Stimulated activated CD4-positive, alpha-beta T cell treated with anti-CD3 and anti-CD28 coated beads, TNF-alpha, amount 100 ng/mL, for 1 hour (primary cell): Measurements from ENCODE around the gene SLC30A2.

ENCODE experiments used
- DNase-seq, 3 donors: peaks; one replicate each; pipeline ENCODE4 v3.0.0-alpha.2; 2020; ENCODE audit warnings: low read depth in 3 of 3, low spot score in 1 of 3

The SLC30A2 gene

DNA sequence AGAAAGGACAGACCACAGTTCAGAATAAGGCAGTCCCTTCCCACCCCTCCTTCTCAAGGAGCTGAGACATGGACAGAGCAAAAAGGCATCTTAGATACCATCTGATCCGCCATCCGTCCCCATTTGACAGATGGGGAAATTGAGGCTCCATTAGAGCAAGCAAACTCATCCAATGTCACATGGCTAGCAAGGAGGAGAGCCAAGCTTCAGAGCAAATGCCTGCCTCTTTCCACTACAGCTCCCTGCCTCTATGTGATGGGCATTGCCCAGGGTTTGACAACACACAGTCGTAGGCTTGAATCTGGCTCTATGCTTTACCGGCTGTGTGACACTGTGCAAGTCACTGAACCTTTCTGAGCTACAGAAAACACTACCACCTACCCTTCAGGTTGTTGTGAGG lies 3.9 kb downstream of the SLC30A2 start:
- no peak for DNase-seq

DNA sequence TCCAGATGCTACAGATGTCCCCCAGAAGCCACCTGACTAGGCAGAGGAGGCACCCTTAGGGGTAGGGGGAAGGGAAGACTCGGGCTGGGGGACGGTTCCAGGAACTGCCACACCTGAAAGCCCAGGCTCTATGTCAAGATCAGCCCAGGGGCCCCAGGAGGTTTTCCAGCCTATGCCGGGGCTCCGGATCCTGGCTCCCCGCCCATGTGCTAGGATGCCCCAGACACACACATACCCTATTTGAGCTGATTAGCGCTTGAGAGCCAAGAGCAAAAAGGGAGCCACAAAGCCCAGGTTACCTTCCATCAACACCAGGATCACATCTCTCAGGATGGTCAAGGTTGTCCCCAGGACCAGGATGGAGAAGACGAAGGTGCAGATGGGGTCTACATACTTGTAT lies 4.5 kb downstream of the SLC30A2 start:
- no peak for DNase-seq

DNA sequence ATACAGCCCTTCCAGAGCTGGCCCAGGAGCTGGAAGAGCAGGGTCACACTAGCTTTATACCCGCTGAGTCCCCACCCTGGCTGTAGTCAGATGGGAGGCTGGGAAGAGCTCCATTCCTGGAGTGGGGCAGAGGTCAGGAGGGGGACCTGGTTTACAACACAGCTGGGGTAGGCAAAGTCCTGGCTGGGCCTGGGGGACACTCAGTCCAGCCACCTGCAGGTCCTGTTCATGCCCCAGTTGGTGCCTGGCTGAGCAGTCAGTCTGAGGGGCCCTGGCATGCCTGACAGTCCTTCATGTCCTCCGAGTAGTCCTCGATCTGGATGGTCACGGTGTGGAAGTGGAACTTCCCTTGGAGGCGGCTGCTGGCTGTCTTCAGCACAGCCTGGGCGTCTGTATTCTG lies 7.0 kb downstream of the SLC30A2 start:
- no peak for DNase-seq

DNA sequence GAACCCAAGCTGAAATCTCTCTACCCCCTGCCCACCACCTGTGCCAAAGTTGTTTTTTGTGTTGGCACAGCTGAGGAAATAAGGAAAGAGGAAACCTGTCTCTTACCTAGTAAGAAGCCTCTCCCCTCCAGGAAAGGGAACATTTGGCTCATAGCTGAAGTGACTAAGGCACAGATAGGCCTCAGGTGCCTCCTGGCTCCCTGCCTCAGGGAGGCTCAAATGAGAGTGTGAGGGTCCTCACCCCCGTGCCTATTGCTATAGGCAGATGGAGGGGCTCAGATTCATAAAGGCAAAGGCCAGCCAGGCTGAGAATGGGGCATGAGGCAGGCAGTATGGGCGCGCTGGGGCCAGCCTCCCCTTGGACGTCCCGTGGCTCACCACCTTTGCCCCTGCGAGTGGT lies 7.4 kb downstream of the SLC30A2 start:
- no peak for DNase-seq

DNA sequence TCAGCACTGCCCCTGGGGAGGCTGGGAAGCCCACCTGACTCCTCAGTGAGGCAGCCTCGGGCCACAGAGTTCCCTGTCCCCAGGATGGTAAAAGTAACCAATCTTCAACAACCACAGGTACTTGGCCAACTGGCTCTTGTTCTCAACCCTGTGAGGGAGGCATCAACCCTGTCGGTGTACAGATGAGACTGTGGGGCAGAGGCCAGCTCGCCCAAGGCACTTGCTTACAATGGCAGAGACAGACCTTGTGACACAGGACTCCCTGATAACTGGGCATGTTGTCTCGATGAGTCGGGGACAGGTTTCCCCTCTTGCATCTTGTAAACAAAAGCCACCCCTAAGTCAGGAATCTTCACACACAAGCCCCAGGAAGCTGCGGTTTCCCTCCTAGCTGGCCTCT lies 8.0 kb downstream of the SLC30A2 start:
- no peak for DNase-seq

DNA sequence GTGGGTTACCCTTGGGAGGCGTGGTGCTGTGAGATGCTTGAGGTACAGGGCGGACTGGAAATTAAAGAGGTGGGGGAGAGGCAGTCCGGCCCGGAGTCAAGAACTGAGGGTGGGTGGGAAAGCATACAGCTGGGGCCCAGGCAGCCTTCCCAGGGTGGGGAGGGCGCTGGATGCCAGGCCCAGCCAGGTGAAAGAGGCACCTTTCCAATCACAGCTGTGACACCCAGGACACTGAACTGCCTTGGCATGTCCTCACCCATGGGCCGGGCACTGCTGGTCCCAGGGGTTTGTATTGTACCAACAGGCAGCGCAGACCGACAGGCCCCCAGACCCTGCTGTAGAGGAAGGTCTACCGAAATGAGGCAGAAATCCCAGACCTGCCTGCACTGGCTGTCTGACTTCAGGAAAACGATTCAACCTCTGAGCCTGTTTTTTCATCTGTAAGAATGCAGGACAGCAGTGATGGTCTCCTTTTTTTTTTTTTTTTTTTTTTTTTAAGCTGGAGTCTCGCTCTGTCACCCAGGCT lies 9.1 kb downstream of the SLC30A2 start:
- DNase-seq, result no peak

DNA sequence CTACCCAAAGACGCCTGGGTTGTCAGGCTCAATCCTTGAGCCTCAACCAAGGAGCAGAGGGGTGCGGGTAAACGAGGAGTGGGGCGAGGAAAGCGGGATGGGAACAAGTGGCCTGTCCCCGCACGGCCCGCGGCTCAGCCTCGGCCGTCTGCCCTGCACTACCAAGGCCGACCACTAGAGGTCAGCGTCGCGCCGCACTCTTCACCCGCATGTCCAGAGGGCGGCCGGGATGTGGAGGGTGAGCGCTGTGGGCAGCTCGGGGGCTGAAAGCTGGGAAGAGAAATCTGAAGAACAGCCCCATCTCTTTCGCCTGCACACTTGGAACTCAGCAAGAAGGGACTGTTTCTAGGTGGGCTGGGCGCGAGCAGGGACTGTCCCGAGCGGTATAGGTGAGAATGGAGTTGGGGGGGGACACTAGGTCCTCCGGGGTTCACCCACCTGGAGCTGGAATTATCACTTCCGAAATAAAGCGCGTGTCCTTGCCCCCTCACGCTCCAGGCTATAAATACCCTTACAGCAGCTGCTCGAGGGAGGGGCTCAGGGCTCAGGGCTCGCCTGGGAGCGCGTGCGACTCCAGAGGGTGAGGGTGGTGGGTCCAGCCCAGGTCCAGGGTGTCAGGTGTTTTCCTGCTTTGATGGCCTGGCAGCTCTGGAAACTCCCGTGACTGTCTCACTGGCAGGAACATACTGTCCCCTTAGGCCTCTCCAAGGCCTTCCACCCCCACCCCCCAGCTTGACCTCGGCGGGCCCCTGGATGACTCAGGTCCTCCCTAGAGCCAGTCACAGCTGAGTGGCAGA lies 9.8 kb downstream of the SLC30A2 start:
- peak; percentile 6 to 77 (median 50) for DNase-seq

DNA sequence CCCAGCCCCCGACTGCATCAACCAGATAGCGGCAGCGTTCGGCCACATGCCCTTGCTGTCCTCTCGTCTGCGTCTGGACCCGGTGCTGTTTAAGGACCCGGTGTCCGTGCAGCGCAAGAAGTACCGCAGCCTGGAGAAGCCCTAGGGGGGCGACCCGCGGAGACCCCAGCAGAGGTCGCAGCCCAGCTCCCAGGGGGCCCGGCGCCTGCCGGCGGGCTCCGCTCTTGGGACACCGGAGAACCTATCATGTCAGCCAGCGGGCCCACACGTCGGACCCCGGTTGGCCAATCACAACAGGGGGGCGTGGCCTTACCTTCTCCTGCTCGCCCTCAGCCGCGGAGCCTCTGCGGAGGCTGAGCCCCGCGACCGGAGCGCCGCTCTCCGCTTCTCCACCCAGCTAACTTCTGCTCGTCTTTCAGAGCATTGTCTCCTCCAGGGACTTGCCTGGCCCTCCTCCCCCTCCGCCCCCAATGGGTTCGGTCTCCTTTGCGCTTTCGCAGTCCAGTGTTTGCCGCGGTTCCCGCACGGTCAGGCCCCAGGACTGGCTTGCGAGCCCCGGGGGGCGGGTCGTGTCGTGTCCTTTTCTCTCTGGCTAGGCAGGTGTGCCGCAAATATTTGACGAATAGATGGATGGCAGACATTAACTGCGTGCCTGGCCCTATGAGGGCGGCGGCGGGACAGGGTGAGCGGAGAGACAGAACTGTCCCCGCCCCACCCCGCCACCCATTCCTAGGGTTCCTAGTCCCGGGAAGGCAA lies 10.5 kb downstream of the SLC30A2 start:
- peak; percentile 80 to 82 (median 80) for DNase-seq

DNA sequence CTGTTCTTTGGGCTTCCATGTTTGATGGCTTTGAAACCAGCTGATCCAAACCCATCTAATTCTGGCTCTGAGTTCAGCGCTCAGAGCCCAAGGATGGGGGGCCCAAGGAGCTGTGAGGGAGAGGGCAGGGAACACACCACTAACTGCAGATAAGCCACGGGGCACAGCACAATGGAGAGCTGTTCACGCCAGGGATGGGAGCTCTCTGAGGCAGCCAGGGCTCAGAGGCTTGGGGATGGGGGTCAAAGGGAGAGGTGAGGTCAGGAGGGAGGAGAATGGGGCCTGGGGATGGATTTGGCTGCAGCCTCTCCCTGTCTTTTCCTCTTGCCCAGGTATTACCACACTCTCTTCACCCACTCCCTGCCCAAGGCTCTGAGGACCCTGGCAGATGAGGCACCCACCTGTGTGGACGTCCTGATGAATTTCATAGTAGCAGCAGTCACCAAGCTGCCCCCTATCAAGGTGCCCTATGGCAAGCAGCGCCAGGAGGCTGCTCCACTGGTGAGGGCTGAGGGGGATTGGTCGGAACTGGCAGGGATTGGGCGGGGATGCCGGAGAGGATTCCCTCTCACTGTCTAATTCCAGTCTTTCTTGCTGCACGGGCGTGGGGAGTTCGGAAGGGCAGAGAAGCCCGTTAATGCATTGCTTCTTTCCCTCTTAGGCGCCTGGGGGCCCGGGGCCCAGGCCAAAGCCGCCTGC lies 11.3 kb downstream of the SLC30A2 start:
- DNase-seq, result no peak

DNA sequence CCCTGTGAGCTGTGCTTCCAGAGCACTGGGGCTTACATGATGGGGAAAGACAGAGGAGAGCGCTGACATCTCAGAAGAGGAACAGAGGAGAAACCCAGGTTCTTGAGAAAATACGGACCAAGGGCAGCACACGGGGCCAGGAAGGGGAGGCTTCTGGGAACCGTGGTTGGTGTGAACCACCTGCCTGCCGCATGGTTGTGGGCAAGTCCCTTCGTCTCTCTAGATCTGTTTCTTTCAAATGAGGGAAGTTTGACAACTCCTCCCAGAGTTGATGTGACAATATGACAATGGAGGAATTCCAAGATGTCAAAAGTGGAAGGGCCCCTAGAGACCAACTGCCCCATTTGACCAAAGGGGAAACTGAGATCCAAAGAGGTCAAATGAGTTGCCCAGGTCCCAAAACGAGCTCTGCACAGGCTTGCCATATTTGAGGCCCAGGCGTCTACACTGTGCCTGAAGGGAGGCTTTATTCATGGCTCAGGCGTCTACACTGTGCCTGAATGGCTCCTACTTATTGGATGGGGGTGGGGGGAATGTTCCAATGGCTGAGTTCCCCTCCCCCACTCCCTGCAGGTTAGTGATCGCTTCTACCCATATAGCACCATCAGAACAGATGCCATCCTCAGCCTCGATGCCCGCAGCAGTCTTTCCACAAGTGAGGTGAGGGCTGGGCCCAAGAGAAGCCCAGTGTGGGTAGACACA lies 13.1 kb downstream of the SLC30A2 start:
- DNase-seq, result no peak

DNA sequence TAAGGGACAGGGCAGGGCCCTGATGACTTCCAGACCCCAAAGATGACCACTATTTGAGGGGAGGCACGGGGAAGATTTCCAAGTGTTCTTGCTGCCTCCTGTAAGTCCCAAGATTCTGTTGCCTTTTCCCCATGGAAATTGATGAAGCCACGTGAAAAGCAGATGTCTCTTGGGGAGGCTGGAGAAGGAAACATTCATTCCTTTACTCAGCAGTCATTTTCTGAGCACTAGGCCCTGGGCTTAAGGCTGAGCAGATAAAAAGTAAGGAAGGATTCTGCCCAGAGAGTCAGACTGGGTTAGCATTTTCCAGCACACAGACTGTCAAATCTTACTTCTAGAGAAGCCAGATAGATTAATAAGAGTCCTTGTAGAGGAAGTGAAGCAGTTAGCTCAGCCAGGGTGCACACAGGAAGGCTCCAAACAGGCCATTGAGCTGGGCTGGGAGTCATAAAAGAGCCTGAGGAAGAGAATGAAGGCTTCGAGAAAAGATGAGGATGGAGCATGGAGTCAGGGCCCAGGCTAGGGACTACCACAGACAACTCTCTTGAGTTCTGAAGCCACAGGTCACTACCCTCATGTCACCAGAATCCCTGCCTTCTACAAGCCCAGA lies 14.2 kb downstream of the SLC30A2 start:
- no peak for DNase-seq

DNA sequence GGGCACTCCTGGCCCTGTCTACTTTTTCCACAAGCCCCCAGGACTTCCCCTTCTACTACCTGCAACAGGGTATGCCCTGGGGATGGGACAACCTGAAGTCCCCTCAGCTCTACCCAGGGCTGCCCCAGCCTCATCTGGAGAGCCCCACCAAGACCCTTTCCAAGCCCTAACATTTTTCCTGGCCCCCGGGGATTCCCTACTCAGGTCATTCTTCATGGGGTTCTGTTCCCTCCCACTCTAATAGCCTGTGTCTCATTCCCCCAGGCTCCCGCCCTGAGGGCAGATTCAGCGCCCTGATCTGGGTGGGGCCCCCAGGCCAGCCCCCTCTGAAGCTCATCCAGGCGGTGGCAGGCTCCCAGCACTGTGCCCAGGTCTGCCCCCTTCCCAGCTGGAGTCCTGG lies 14.7 kb downstream of the SLC30A2 start:
- no peak for DNase-seq

DNA sequence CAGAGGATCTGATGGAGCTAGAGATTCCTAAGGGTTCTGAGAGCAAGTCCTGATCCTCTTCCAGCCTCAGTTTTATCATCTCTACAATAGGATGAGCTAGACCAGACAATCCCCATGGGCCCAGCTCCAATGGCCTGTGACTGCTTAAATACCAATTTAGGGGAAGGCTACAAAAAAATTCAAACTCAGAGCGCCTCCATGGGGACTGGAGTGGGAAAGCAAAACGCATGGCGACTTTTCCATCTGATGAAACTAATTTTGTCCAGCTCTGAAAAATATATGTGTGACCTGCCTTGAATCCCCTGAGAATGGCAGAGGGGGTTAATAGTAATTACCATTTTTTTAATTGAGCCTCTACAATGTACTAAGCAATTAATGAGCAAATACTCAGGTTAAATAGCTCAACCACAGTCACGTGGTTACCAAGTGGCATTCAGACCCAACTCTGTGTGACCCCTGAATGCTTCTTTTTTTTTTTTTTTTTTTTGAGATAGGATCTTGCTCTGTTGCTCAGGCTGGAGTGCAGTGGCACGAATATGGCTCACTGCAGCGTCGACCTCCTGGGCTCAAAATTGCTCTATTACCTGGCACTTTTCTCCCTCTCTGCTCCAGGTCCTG lies 15.9 kb downstream of the SLC30A2 start:
- no peak for DNase-seq

DNA sequence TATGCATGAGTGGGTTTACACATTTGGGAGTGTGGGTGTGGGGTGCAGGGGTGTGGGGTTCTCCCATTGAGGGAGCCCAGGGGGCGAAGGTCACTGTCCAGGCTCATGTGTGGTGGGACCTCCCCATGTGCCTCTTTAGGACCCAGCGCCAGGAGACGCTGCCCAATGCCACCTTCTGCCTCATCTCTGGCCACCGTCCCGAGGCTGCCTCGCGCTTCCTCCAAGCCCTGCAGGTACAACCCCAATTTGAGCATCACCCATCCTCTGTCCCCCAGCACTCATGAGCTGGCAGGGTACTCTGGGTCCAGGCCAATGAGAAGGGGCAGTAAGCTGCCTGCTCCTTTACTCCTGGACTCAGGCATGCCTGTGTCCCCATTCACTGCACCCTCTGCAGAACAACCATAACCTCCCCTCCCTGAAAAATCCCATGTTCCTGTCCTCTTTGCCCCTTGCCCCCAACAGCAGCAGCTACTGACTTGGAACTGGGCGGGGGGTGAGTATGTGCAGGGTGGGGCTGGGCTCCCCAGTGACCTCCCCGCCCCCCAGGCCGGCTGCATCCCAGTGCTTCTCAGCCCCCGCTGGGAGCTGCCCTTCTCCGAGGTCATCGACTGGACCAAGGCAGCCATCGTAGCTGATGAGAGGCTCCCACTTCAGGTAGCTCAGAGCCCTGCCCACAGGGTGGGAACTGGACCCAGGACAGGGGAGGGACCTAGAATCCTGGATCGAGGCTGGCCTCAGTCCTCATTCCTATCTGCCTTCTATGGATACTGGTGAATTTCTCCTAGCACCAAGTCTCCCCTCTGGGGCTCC lies 16.7 kb downstream of the SLC30A2 start:
- DNase-seq, result no peak

DNA sequence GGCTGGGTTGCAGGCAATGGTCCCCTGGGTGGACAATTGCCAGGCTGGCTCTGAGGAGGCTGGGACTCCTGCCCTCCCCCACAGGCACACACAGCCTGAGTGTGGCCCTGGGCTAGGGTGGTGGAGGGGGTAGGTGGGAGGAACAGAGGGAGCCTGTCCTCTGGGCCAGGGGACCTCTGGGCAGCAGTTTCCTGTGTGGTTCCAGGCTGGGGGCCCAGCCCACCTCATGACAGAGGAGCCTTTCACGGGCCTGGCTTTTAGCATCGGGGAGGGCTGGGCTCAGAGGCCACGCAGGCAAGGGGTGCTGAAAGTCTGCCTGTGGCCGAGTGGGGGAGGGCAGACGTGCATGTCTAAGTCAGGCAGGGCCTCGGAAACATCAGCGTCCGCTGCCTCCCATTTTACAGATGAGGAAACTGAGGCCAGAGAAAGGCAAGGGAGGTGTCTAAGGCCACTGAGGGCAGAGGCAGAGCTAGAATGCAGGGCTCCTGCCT lies 17.4 kb downstream of the SLC30A2 start:
- no peak for DNase-seq

DNA sequence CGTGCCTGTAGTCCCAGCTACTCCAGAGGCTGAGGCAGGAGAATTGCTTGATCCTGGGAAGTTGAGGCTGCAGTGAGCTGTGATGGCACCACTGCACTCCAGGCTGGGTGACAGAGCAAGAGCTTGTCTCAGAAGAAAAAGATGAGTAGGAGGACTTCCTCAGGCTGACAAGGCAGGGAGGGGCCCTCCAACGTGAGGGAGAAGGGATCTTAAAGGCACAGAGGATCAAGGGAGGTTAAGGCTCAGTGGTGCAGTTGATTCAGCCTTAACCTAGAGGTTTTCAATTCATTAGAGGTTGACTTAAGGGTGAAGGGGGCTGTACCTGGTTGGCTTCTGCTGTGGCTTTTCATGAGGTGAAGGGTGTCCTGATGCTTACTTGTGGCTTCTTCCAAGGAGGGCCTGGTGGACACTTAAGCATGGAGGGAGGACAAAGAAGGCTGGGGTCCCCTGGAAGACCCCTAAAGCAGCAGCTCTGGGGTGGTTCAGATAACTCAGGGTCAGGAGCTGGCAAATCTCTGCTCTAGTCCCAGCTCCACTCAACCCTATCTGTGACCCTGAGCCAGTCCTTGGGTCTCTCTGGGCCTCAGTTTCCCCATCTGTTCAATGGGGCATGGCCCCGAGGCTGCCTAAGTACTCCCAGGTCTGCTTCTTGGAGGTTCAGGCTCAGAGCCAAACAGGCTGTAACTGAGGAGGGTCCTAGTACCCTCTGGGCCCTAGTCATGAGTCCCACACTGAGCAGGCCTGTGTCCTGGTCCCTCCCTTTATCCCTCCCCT lies 18.0 kb downstream of the SLC30A2 start:
- DNase-seq, result no peak

DNA sequence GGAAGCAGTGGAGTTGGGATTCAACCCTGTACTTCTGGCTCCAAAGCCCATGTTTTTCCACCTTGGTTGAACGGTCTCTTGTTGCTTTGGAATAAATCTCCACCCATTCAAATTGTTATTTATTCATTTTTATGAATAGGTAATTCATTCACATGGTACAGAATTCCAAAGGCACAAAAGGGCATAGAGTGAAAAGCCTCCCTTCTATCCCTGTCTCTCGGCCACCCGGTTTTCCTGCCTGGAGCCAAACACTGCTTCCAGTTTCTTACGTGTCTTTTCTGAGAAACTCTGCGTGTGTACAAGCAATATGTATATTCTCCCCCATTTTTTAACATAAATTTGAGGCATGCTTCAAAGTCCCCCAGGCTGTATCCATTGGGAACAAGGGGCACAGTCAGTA lies 20.4 kb downstream of the SLC30A2 start:
- DNase-seq, result no peak

DNA sequence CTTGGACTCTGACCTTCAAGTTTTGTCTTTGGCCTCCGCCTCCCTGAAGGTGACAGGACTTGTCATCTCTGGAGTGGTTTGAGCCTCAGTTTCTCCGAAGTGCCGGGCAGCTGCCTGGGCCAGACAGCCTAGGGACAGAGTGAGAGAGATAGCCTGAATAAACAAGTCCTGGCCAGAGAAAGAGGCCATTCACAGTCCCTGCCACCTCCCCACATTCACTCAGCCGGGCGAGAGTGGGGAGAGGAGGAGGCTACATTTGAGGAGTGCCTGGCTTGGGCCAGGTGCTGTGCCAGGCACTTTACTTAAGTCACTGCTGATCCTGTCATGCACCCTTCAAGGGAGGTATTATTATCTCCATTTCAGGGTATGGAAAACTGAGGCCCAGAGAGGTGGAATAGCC lies 20.9 kb downstream of the SLC30A2 start:
- DNase-seq, result no peak

DNA sequence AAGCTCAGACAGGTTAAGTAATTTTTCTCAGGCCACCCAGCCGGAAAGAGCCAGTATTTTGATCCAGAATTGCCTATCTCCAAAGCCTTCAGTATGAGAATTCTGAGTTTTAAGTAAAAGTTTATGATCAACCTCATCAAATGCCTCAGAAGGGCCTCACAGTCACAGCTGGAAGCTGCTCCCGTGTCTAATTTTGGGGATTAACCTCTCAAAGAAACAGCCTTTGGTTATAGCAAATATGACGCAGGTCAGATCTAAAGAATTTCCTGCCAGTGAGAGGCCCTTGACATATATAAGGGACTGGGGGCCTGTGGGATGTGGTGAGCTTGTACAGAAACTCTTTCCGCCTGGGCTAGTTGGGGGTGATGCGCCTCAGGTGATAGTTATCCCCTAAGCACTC lies 22.1 kb downstream of the SLC30A2 start:
- no peak for DNase-seq
